ENCODE results near the gene TMCC1. TPM values are rescaled to one million over a fixed set of nuclear protein-coding genes. Genes with fewer than 3 reads are reported as not detected.
"Not testable (repeated sequence)": the region's sequence is repeated elsewhere in the genome, so short reads cannot be mapped to it uniquely, and the experiment has no call there.

TMCC1 gene
- total RNA-seq, 1 donor from 2014 or later, result 29.1 TPM

GRCh38 chr3:129614435-129614834 lies 279.1 kb downstream of the TMCC1 start:
- DNase-seq (ENCODE audit: missing footprints) (peak; percentile 22), ATAC-seq (no peak)
- intact Hi-C loops (cut with DNase I), result no loop called here

- ATAC-seq (no peak), DNase-seq (ENCODE audit: missing footprints) (peak; percentile 22)
- intact Hi-C loops (cut with DNase I), result no loop called here
These were observed 280.2 kb downstream of the TMCC1 start for GRCh38 chr3:129613367-129613740.

GRCh38 chr3:129612534-129613366 lies 280.8 kb downstream of the TMCC1 start:
- peak; percentile 62 for DNase-seq (ENCODE audit: missing footprints)
- ATAC-seq, result no peak

GRCh38 chr3:129611812-129612533 lies 281.5 kb downstream of the TMCC1 start:
- ATAC-seq (no peak), DNase-seq (ENCODE audit: missing footprints) (peak; percentile 68)
- intact Hi-C loops (cut with DNase I), result no loop called here

More at GRCh38 chr3:129612534-129613366, 280.8 kb downstream of the TMCC1 start:
- intact Hi-C loops (cut with DNase I), result no loop called here

GRCh38 chr3:129611446-129611800 lies 282.1 kb downstream of the TMCC1 start:
- intact Hi-C loops (cut with DNase I), result no loop called here
- ATAC-seq, result no peak
- peak; percentile 46 for DNase-seq (ENCODE audit: missing footprints)

- ATAC-seq; DNase-seq (ENCODE audit: missing footprints); intact Hi-C loops (cut with DNase I): not testable (repeated sequence)
These were observed 282.6 kb downstream of the TMCC1 start for GRCh38 chr3:129610794-129611445.

GRCh38 chr3:129610276-129610675 lies 283.2 kb downstream of the TMCC1 start:
- intact Hi-C loops (cut with DNase I), result no loop called here
- no peak for ATAC-seq
- DNase-seq (ENCODE audit: missing footprints), result peak; percentile 61

GRCh38 chr3:129609591-129610182 lies 283.8 kb downstream of the TMCC1 start:
- intact Hi-C loops (cut with DNase I), result loop anchor here (2.0 to 5.0 kb wide), 2 partner anchors 13 to 117 kb away; no protein-coding TSS in a partner anchor
- DNase-seq (ENCODE audit: missing footprints), result no peak
- ATAC-seq, result no peak

GRCh38 chr3:129608936-129609590 lies 284.4 kb downstream of the TMCC1 start:
- intact Hi-C loops (cut with DNase I), result loop anchor here (2.0 to 5.0 kb wide), 2 partner anchors 14 to 117 kb away; no protein-coding TSS in a partner anchor
- DNase-seq (ENCODE audit: missing footprints), result no peak
- no peak for ATAC-seq

- ATAC-seq (no peak), DNase-seq (ENCODE audit: missing footprints) (no peak)
- intact Hi-C loops (cut with DNase I), result loop anchor here (2.0 to 5.0 kb wide), 2 partner anchors 14 to 116 kb away; no protein-coding TSS in a partner anchor
These were observed 285.2 kb downstream of the TMCC1 start for GRCh38 chr3:129608087-129608935.

- intact Hi-C loops (cut with DNase I), result loop anchor here (2.0 to 5.0 kb wide), 2 partner anchors 15 to 115 kb away; no protein-coding TSS in a partner anchor
- DNase-seq (ENCODE audit: missing footprints) (no peak), ATAC-seq (no peak)
These were observed 286.0 kb downstream of the TMCC1 start for GRCh38 chr3:129607391-129608068.

- DNase-seq (ENCODE audit: missing footprints) (peak; percentile 90), ATAC-seq (peak; percentile 79)
- intact Hi-C loops (cut with DNase I), result loop anchor here (5.0 kb wide), 1 partner anchor 115 kb away; no protein-coding TSS in a partner anchor
These were observed 286.7 kb downstream of the TMCC1 start, which contains the start of gene PLXND1 for GRCh38 chr3:129606636-129607390. PLXND1 (minus strand) TSS chr3:129606676; CDS start chr3:129606639, 37 bp downstream.

GRCh38 chr3:129605922-129606635 lies 287.4 kb downstream of the TMCC1 start:
- ATAC-seq (no peak), DNase-seq (ENCODE audit: missing footprints) (peak; percentile 84)
- intact Hi-C loops (cut with DNase I), result loop anchor here (2.0 to 5.0 kb wide), 2 partner anchors 45 to 114 kb away; no protein-coding TSS in a partner anchor

- ATAC-seq (peak; percentile 18), DNase-seq (ENCODE audit: missing footprints) (no peak)
- intact Hi-C loops (cut with DNase I), result loop anchor here (2.0 to 5.0 kb wide), 2 partner anchors 45 to 113 kb away; no protein-coding TSS in a partner anchor
These were observed 288.1 kb downstream of the TMCC1 start for GRCh38 chr3:129605203-129605921.

- DNase-seq (ENCODE audit: missing footprints), result no peak
These were observed 288.7 kb downstream of the TMCC1 start for GRCh38 chr3:129604767-129605166.

More at GRCh38 chr3:129604767-129605166, 288.7 kb downstream of the TMCC1 start:
- intact Hi-C loops (cut with DNase I), result loop anchor here (2.0 to 5.0 kb wide), 2 partner anchors 44 to 112 kb away; no protein-coding TSS in a partner anchor
- no peak for ATAC-seq
